GM04504 (cell line): ENCODE results near the gene CRY2.

Experiments
- DNase-seq: peaks from one replicate; pipeline ENCODE4 v3.0.0-alpha.2; 2012; ENCODE audit warnings: low read depth

CRY2 gene

GRCh38 chr11:45879803-45880686, 32.8 kb downstream of the CRY2 start:
- DNase-seq: no peak

- no peak for DNase-seq
Observed at GRCh38 chr11:45880772-45881570, 33.7 kb downstream of the CRY2 start.

GRCh38 chr11:45881708-45882368, 34.6 kb downstream of the CRY2 start:
- no peak for DNase-seq

GRCh38 chr11:45884596-45885185, 37.4 kb downstream of the CRY2 start:
- DNase-seq: no peak

- no peak for DNase-seq
Observed at GRCh38 chr11:45885274-45885920, 38.1 kb downstream of the CRY2 start, which contains the start of gene MAPK8IP1. MAPK8IP1 (plus strand) TSS chr11:45885651; CDS start chr11:45885821, 170 bp downstream.

GRCh38 chr11:45885921-45886721, 38.8 kb downstream of the CRY2 start:
- no peak for DNase-seq

- DNase-seq: no peak
Observed at GRCh38 chr11:45886816-45887520, 39.7 kb downstream of the CRY2 start.

GRCh38 chr11:45887587-45887986, 40.3 kb downstream of the CRY2 start:
- no peak for DNase-seq

- no peak for DNase-seq
Observed at GRCh38 chr11:45889555-45889954, 42.3 kb downstream of the CRY2 start.

GRCh38 chr11:45889966-45890365, 42.7 kb downstream of the CRY2 start:
- no peak for DNase-seq

GRCh38 chr11:45890886-45891550, 43.7 kb downstream of the CRY2 start:
- no peak for DNase-seq

- no peak for DNase-seq
Observed at GRCh38 chr11:45892856-45893255, 45.6 kb downstream of the CRY2 start.

GRCh38 chr11:45894555-45895247, 47.4 kb downstream of the CRY2 start:
- DNase-seq: no peak

- DNase-seq: no peak
Observed at GRCh38 chr11:45895553-45896259, 48.4 kb downstream of the CRY2 start.

GRCh38 chr11:45896422-45896984, 49.2 kb downstream of the CRY2 start:
- no peak for DNase-seq

GRCh38 chr11:45897556-45897955, 50.3 kb downstream of the CRY2 start:
- no peak for DNase-seq

- no peak for DNase-seq
Observed at GRCh38 chr11:45899086-45899447, 51.8 kb downstream of the CRY2 start.
